Loucy (cell line): ENCODE results near the gene SOS1.

Source experiments
- CTCF ChIP-seq: fragments of 200-600 bp; sonication (generic); conservative IDR thresholded peaks from 2 replicates; pipeline ENCODE4 v1.5.1; 2014; ENCODE audit warnings: mild to moderate bottlenecking, antibody characterized with exemption, low read length
- EZH2phosphoT487 ChIP-seq: fragments of 200-600 bp; IDR thresholded peaks from 2 replicates; pipeline ENCODE4 v1.6.1; 2018; ENCODE audit warnings: antibody characterized with exemption, mild to moderate bottlenecking, moderate library complexity, borderline replicate concordance

- TF ChIP-seq CTCF (no peak), EZH2phosphoT487 (no peak)
Measured at GRCh38 chr2:39018638-39019037, 102.2 kb downstream of the SOS1 start.
